H1 (cell line): ENCODE results near the gene TMEM120A. TPM values are rescaled to one million over a fixed set of nuclear protein-coding genes. Genes with fewer than 3 reads are reported as not detected.

Experiments
- CTCF ChIA-PET: fragments of 300-600 bp; sonication (Branson Sonifier 250); formaldehyde crosslinking; loops from one replicate; lab custom pipeline; 2021; ENCODE audit not compliant: partially characterized antibody; lab: Charles Lee
- POLR2A ChIA-PET: fragments of 300-600 bp; sonication (Branson Sonifier 250); formaldehyde crosslinking; loops from one replicate; lab custom pipeline; 2021; ENCODE audit warnings: inconsistent platforms; ENCODE audit not compliant: partially characterized antibody; lab: Charles Lee
- DNase-seq, 2 experiments: peaks; one replicate each; pipeline versions ENCODE4 v3.0.0 to v3.0.0-alpha.2; 2010 to 2022; ENCODE audit warnings: low spot score in 2 of 2, low read depth in 1 of 2, mixed read lengths in 1 of 2
- FAIRE-seq: peaks from 2 replicates; lab custom pipeline; 2011; peaks lifted over from hg19 to GRCh38; lab: Jason Lieb, UNC
- H2AFZ ChIP-seq: 2 replicates; pipeline ENCODE4 v1.8.1; 2012; ENCODE audit warnings: low read length, inconsistent platforms
- H2AK5ac ChIP-seq: 2 replicates; pipeline ENCODE4 v1.6.1; 2013; ENCODE audit warnings: low read depth, low read length
- H2BK120ac ChIP-seq: replicated peaks from 2 replicates; pipeline ENCODE3; 2013; ENCODE audit warnings: low read depth, low read length, inconsistent platforms
- H2BK12ac ChIP-seq: 2 replicates; pipeline ENCODE4 v1.6.1; 2013; ENCODE audit warnings: low read depth, low read length
- H2BK15ac ChIP-seq: 2 replicates; pipeline ENCODE4 v1.6.1; 2013; ENCODE audit warnings: low read length
- H2BK20ac ChIP-seq: 2 replicates; pipeline ENCODE4 v1.6.1; 2013; ENCODE audit warnings: low read length
- H2BK5ac ChIP-seq: 2 replicates; pipeline ENCODE4 v1.6.1; 2013; ENCODE audit warnings: low read depth, low read length
- H3K14ac ChIP-seq: 2 replicates; pipeline ENCODE4 v1.6.1; 2013; ENCODE audit warnings: inconsistent platforms; ENCODE audit not compliant: insufficient read length
- H3K18ac ChIP-seq: 2 replicates; pipeline ENCODE4 v1.6.1; 2013; ENCODE audit warnings: low read length; ENCODE audit errors: extremely low read depth
- H3K23ac ChIP-seq: 2 replicates; pipeline ENCODE4 v1.6.1; 2013; ENCODE audit warnings: inconsistent platforms; ENCODE audit not compliant: insufficient read length
- H3K23me2 ChIP-seq: 2 replicates; pipeline ENCODE4 v1.6.1; 2013; ENCODE audit warnings: low read depth, low read length
- H3K27ac ChIP-seq: 2 replicates; pipeline ENCODE4 v1.6.1; 2011; ENCODE audit warnings: low read depth, low read length, inconsistent platforms
- H3K27me3 ChIP-seq, 4 experiments: replicated peaks in 1 of 4; 1 replicate in 1 of 4; 2 replicates in 3 of 4; pipeline versions ENCODE4 v1.6.1 to v1.8.1; 2011 to 2013; ENCODE audit warnings: low read length in 3 of 4, mild to moderate bottlenecking in 3 of 4, inconsistent platforms in 2 of 4, mixed read lengths in 2 of 4, moderate library complexity in 1 of 4; ENCODE audit not compliant: control insufficient read depth in 3 of 4, insufficient read depth in 3 of 4; ENCODE audit errors: extremely low read depth in 1 of 4
- H3K36me3 ChIP-seq, 4 experiments: 2 replicates each; pipeline versions ENCODE4 v1.6.1 to v1.8.1; 2011 to 2013; ENCODE audit warnings: mild to moderate bottlenecking in 4 of 4, low read length in 3 of 4, moderate library complexity in 2 of 4, control low read depth in 1 of 4, inconsistent platforms in 1 of 4; ENCODE audit not compliant: insufficient read depth in 4 of 4, control insufficient read depth in 2 of 4
- H3K4ac ChIP-seq: replicated peaks from 2 replicates; pipeline ENCODE3; 2013; ENCODE audit warnings: low read length, low read depth, mixed read lengths, inconsistent platforms; ENCODE audit not compliant: insufficient read length
- H3K4me1 ChIP-seq, 4 experiments: replicated peaks in 1 of 4; 1 replicate in 1 of 4; 2 replicates in 3 of 4; pipeline versions ENCODE4 v1.6.1 to v1.8.1; 2011 to 2013; ENCODE audit warnings: low read length in 3 of 4, inconsistent platforms in 2 of 4, mixed read lengths in 1 of 4; ENCODE audit not compliant: insufficient read depth in 4 of 4, control insufficient read depth in 3 of 4
- H3K4me2 ChIP-seq, 2 experiments: 2 replicates each; pipeline versions ENCODE4 v1.6.1 to v1.8.1; 2011 to 2013; ENCODE audit warnings: low read depth in 2 of 2, low read length in 2 of 2, control low read depth in 1 of 2, inconsistent platforms in 1 of 2, mild to moderate bottlenecking in 1 of 2; ENCODE audit not compliant: insufficient read depth in 1 of 2
- H3K4me3 ChIP-seq, 4 experiments: fragments of 200-600, 300-600 bp in 1 of 4; sonication (generic), shearing (Covaris generic), sonication (Bioruptor Twin) in 1 of 4; 2 replicates each; pipeline versions ENCODE4 v1.5.1 to v1.8.1; 2011 to 2016; ENCODE audit warnings: low read length in 4 of 4, low read depth in 3 of 4, control low read depth in 2 of 4, inconsistent platforms in 2 of 4, mild to moderate bottlenecking in 2 of 4, mixed read lengths in 1 of 4, moderate library complexity in 1 of 4; ENCODE audit not compliant: insufficient read depth in 2 of 4; ENCODE audit errors: extremely low read depth in 1 of 4
- H3K56ac ChIP-seq: replicated peaks from 2 replicates; pipeline ENCODE3; 2013; ENCODE audit warnings: low read depth, mild to moderate bottlenecking, mixed read lengths, low read length, inconsistent platforms; ENCODE audit not compliant: insufficient read length
- H3K79me1 ChIP-seq: 2 replicates; pipeline ENCODE4 v1.6.1; 2013; ENCODE audit warnings: low read depth, low read length, control low read depth
- H3K79me2 ChIP-seq, 2 experiments: 2 replicates each; pipeline versions ENCODE4 v1.6.1 to v1.8.1; 2012 to 2013; ENCODE audit warnings: low read length in 2 of 2, mild to moderate bottlenecking in 2 of 2, inconsistent platforms in 1 of 2; ENCODE audit not compliant: insufficient read depth in 2 of 2, control insufficient read depth in 1 of 2
- H3K9ac ChIP-seq, 4 experiments: replicated peaks in 1 of 4; 1 replicate in 1 of 4; 2 replicates in 3 of 4; pipeline versions ENCODE4 v1.6.1 to v1.8.1; 2011 to 2013; ENCODE audit warnings: low read depth in 3 of 4, low read length in 3 of 4, control low read depth in 2 of 4, mild to moderate bottlenecking in 2 of 4, moderate library complexity in 2 of 4, inconsistent platforms in 1 of 4; ENCODE audit errors: extremely low read depth in 1 of 4
- H3K9me3 ChIP-seq, 2 experiments: 2 replicates each; pipeline versions ENCODE4 v1.6.1 to v1.8.1; 2012 to 2013; ENCODE audit warnings: mild to moderate bottlenecking in 2 of 2, moderate library complexity in 2 of 2, control low read depth in 1 of 2, inconsistent platforms in 1 of 2, low read depth in 1 of 2, low read length in 1 of 2, mixed read lengths in 1 of 2; ENCODE audit not compliant: insufficient read depth in 2 of 2
- H4K20me1 ChIP-seq, 2 experiments: replicated peaks in 1 of 2; 2 replicates each; pipeline versions ENCODE3 to v1.8.1; 2011 to 2013; ENCODE audit warnings: inconsistent platforms in 2 of 2, low read length in 2 of 2, mild to moderate bottlenecking in 1 of 2; ENCODE audit not compliant: insufficient read depth in 2 of 2, control insufficient read depth in 1 of 2
- H4K5ac ChIP-seq: 2 replicates; pipeline ENCODE4 v1.6.1; 2013; ENCODE audit warnings: low read length, low read depth, mixed read lengths, inconsistent platforms; ENCODE audit not compliant: insufficient read length
- H4K8ac ChIP-seq: 2 replicates; pipeline ENCODE4 v1.8.0; 2013; ENCODE audit warnings: mild to moderate bottlenecking, moderate library complexity, low read length, inconsistent platforms; ENCODE audit not compliant: insufficient read depth; ENCODE audit errors: extremely low read depth
- H4K91ac ChIP-seq: replicated peaks from 2 replicates; pipeline ENCODE3; 2013; ENCODE audit warnings: low read length, mixed read lengths, inconsistent platforms; ENCODE audit not compliant: insufficient read length
- HDAC6 ChIP-seq: IDR thresholded peaks from one replicate; pipeline ENCODE4 v1.7.1; 2012; ENCODE audit warnings: low read depth, mild to moderate bottlenecking, inconsistent platforms, low read length, moderate library complexity
- TAF1 ChIP-seq: IDR thresholded peaks from 2 replicates; pipeline ENCODE4 v1.6.1; 2011; ENCODE audit warnings: mild to moderate bottlenecking, low read depth, low read length
- ZNF274 ChIP-seq: IDR thresholded peaks from 2 replicates; pipeline ENCODE4 v1.7.0; 2012; ENCODE audit warnings: low read length, borderline replicate concordance; ENCODE audit errors: extremely low read depth
- WGBS, 2 experiments: shearing (Covaris generic) in 1 of 2; methylation state at CpG; one replicate each; pipeline versions ENCODE4 v1.1.6 to v1.1.7; 2013 to 2015; ENCODE audit warnings: low lambda C conversion rate in 2 of 2, mixed read lengths in 2 of 2, inconsistent platforms in 1 of 2, low coverage in 1 of 2, missing lambda C conversion rate in 1 of 2; ENCODE audit not compliant: insufficient replicate concordance in 2 of 2, insufficient coverage in 1 of 2, insufficient read length in 1 of 2; ENCODE audit errors: extremely low coverage in 1 of 2, missing lambda C conversion rate in 1 of 2; 5-methylcytosine and 5-hydroxymethylcytosine counted together
- polyA plus RNA-seq, 7 experiments: library from polyadenylated mRNA; depleted of rRNA in 3 of 7; stranded (reverse) in 5 of 7; unstranded in 2 of 7; fragments of >200 nt in 5 of 7; fragments of 200-250 nt in 2 of 7; gene quantifications; 1 replicate in 5 of 7; 2 replicates in 1 of 7; 4 replicates in 1 of 7; pipeline versions ENCODE4 v1.2.1 to v1.2.3, GENCODE V29; 2011 to 2013; ENCODE audit warnings: missing spikeins in 2 of 7, mixed read lengths in 2 of 7
- total RNA-seq: library from RNA; stranded (reverse); fragmentation: NEBNext Ultra II Directional; extraction: Animal tissue kit (Norgen Biotek cat#: 25700); gene quantifications from 2 replicates; pipeline ENCODE4 v1.2.1, GENCODE V29; 2021

The TMEM120A gene
- total and polyA plus RNA-seq, 2 of the 8 experiments (the other 6 are each of a cell fraction or from before 2014, with no cell fraction given) = 15.6 to 49.9 TPM

GRCh38 chr7:75950111-75950681, 44.2 kb downstream of the TMEM120A start:
- no peak overlapping the region for H3K23ac ChIP-seq
- H3K4me3 ChIP-seq = no peak overlapping the region
- H3K9ac ChIP-seq = no peak overlapping the region
- H3K79me1 ChIP-seq = peaks cover 8% of the 10 kb centered on the region; the same call in 1 of the 2 replicates
- no peak overlapping the region for H3K4ac ChIP-seq
- ChIA-PET POLR2A (interaction anchor here (1.1 to 1.8 kb wide), 4 partner anchors 10 to 67 kb away, joined by 3 to 9 read pairs (median 5); no protein-coding TSS in a partner anchor), CTCF (interaction anchor here (0.7 to 1.7 kb wide), 8 partner anchors 9 to 78 kb away, joined by 3 to 4 read pairs (median 3); no protein-coding TSS in a partner anchor)
- H3K23me2 ChIP-seq = no peaks in the 10 kb centered on the region
- H4K20me1 ChIP-seq = peaks cover 1 to 13% of the 10 kb centered on the region in 2 experiments
- H3K27ac ChIP-seq = no peak overlapping the region
- no peak overlapping the region for H3K4me2 ChIP-seq
- no peak overlapping the region for H4K91ac ChIP-seq
- H2BK15ac ChIP-seq = no peak overlapping the region
- DNase-seq (no peak), FAIRE-seq (no peak)
- WGBS, 2 experiments = 92% methylated on average over 15 of the region's 15 CpGs; no CpG with 5 or more reads in 1 of the 2 experiments
- H2AK5ac ChIP-seq = no peak overlapping the region
- no peak overlapping the region for H2BK20ac ChIP-seq
- H3K14ac ChIP-seq = no peak overlapping the region
- H2BK12ac ChIP-seq = no peak overlapping the region
- H2BK120ac ChIP-seq = no peak overlapping the region
- H3K36me3 ChIP-seq = peaks cover 2 to 12% (median 7%) of the 10 kb centered on the region in 4 experiments; a peak in 5 of 8 replicates
- no peak overlapping the region for H4K5ac ChIP-seq
- no peak overlapping the region for H4K8ac ChIP-seq
- no peak overlapping the region for H3K56ac ChIP-seq
- H3K9me3 ChIP-seq = no peaks in the 10 kb centered on the region
- H3K4me1 ChIP-seq = no peaks in the 10 kb centered on the region; a peak in 1 of 7 replicates
- H2AFZ ChIP-seq = no peak overlapping the region
- no peaks in the 10 kb centered on the region for H3K27me3 ChIP-seq
- H3K79me2 ChIP-seq = peaks cover 0 to 35% of the 10 kb centered on the region in 2 experiments; a peak in 2 of 4 replicates
- H3K18ac ChIP-seq = no peak overlapping the region
- H2BK5ac ChIP-seq = no peak overlapping the region
- no peak for TF ChIP-seq ZNF274
- no peak for TF ChIP-seq TAF1
- no peak for TF ChIP-seq HDAC6
